GM12878 (cell line): ENCODE measurements around the gene NOS3. TPM values are rescaled to one million over a fixed set of nuclear protein-coding genes. Genes with fewer than 3 reads are reported as not detected.

Source experiments
- ATAC-seq: fragments of 200-7000 bp; cut with Tn5 transposase; 3 replicates; pipeline ENCODE4 v1.9.1; 2020; ENCODE audit warnings: mild to moderate bottlenecking, moderate library complexity
- BruUV-seq: library from RNA; stranded (reverse); fragments of 400-500 nt; replicated peaks from 2 replicates; lab custom pipeline; 2021; lab: Mats Ljungman, UMichigan
- CTCF ChIA-PET: fragments of 300-600 bp; sonication (Branson Sonifier 250); formaldehyde crosslinking; extraction: SDS; loops from one replicate; lab custom pipeline; 2021; ENCODE audit warnings: inconsistent platforms; lab: Yijun Ruan, JAX
- POLR2A ChIA-PET: fragments of 350-600 bp; formaldehyde crosslinking; extraction: SDS; loops from one replicate; lab custom pipeline; 2021; ENCODE audit warnings: inconsistent platforms; lab: Charles Lee
- RAD21 ChIA-PET: fragments of 300-600 bp; sonication (Branson Sonifier 250); formaldehyde crosslinking; loops from one replicate; lab custom pipeline; 2023; ENCODE audit warnings: antibody characterized with exemption; ENCODE audit not compliant: unreplicated experiment; lab: Charles Lee
- SMC1A ChIA-PET: fragments of 300-600 bp; sonication (Branson Sonifier 250); formaldehyde crosslinking; loops from one replicate; lab custom pipeline; 2023; ENCODE audit not compliant: unreplicated experiment, uncharacterized antibody; lab: Charles Lee
- DNase-seq: peaks from one replicate; pipeline ENCODE4 v3.0.0-alpha.2; 2011; ENCODE audit warnings: low read depth, low spot score
- FAIRE-seq: peaks from 3 replicates; lab custom pipeline; 2011; peaks lifted over from hg19 to GRCh38; lab: Jason Lieb, UNC
- H2AFZ ChIP-seq: 2 replicates; pipeline ENCODE4 v1.6.0; 2011; ENCODE audit warnings: low read depth, low read length, control low read depth; ENCODE audit not compliant: control insufficient read depth
- H3K27ac ChIP-seq: 2 replicates; pipeline ENCODE4 v1.5.1; 2011; ENCODE audit warnings: control low read depth; ENCODE audit not compliant: control insufficient read depth, insufficient read depth
- H3K27me3 ChIP-seq, 2 experiments: replicated peaks in 1 of 2; 2 replicates each; pipeline versions ENCODE4 v1.6.0 to v1.6.1; 2011; ENCODE audit warnings: low read length in 1 of 2; ENCODE audit not compliant: control insufficient read depth in 2 of 2, insufficient read depth in 2 of 2
- H3K36me3 ChIP-seq, 2 experiments: 2 replicates each; pipeline ENCODE4 v1.5.1; 2011; ENCODE audit warnings: low read length in 1 of 2; ENCODE audit not compliant: control insufficient read depth in 2 of 2, insufficient read depth in 2 of 2
- H3K4me1 ChIP-seq: 2 replicates; pipeline ENCODE4 v1.6.1; 2011; ENCODE audit warnings: mild to moderate bottlenecking, low read length, moderate library complexity, mixed read lengths; ENCODE audit not compliant: control insufficient read depth, insufficient read depth
- H3K4me2 ChIP-seq: 2 replicates; pipeline ENCODE4 v1.6.0; 2011; ENCODE audit warnings: control low read depth; ENCODE audit not compliant: control insufficient read depth, insufficient read depth
- H3K4me3 ChIP-seq: fragments of 200-600 bp; sonication (generic); 2 replicates; pipeline ENCODE4 v1.5.1; 2016
- H3K79me2 ChIP-seq: 2 replicates; pipeline ENCODE4 v1.6.0; 2011; ENCODE audit warnings: low read length; ENCODE audit not compliant: control insufficient read depth, insufficient read depth
- H3K9ac ChIP-seq: 2 replicates; pipeline ENCODE4 v1.8.0; 2011; ENCODE audit warnings: low read length, control low read depth, mixed read lengths; ENCODE audit not compliant: control insufficient read depth, insufficient read depth
- H3K9me3 ChIP-seq: replicated peaks from 3 replicates; pipeline ENCODE4 v1.5.1; 2011; ENCODE audit warnings: mild to moderate bottlenecking, low read length; ENCODE audit not compliant: control insufficient read depth, insufficient read depth
- H4K20me1 ChIP-seq: 2 replicates; pipeline ENCODE4 v1.6.0; 2011; ENCODE audit not compliant: control insufficient read depth, insufficient read depth
- ASH2L ChIP-seq: fragments of 300-600, 200-600 bp; sonication (generic); IDR thresholded peaks from 2 replicates; pipeline ENCODE4 v1.6.1; 2017; ENCODE audit warnings: low read depth, mild to moderate bottlenecking, borderline replicate concordance
- BCL11A ChIP-seq: IDR thresholded peaks from 2 replicates; pipeline ENCODE4 v1.6.1; 2011; ENCODE audit warnings: low read depth, low read length
- CBX5 ChIP-seq: sonication (generic); IDR thresholded peaks from 2 replicates; pipeline ENCODE4 v1.6.1; 2016; ENCODE audit warnings: low read depth, moderate library complexity, mild to moderate bottlenecking, inconsistent platforms
- FOS ChIP-seq: IDR thresholded peaks from 3 replicates; pipeline ENCODE4 v1.6.1; 2011; ENCODE audit warnings: borderline replicate concordance; ENCODE audit not compliant: insufficient read length; ENCODE audit errors: extremely low read depth
- IRF3 ChIP-seq: fragments of 450-650 bp; IDR thresholded peaks from 2 replicates; pipeline ENCODE4 v1.6.1; 2014; ENCODE audit warnings: mild to moderate bottlenecking
- NFYA ChIP-seq: IDR thresholded peaks from 2 replicates; pipeline ENCODE4 v1.6.1; 2011; ENCODE audit warnings: low read depth, mild to moderate bottlenecking, low read length, improper control_type of control experiment, borderline replicate concordance
- STAT1 ChIP-seq: fragments of 450-650 bp; conservative IDR thresholded peaks from 2 replicates; pipeline ENCODE4 v1.6.1; 2014; ENCODE audit warnings: antibody characterized with exemption, mild to moderate bottlenecking
- TAF1 ChIP-seq: IDR thresholded peaks from 2 replicates; pipeline ENCODE4 v1.6.1; 2011; ENCODE audit warnings: mild to moderate bottlenecking, low read depth, low read length, borderline replicate concordance
- USF1 ChIP-seq: IDR thresholded peaks from 2 replicates; pipeline ENCODE4 v1.6.1; 2011; ENCODE audit warnings: borderline replicate concordance, low read depth, mild to moderate bottlenecking, moderate library complexity, mixed read lengths, low read length; ENCODE audit not compliant: insufficient read depth; ENCODE audit errors: extremely low read length
- ZBED1 ChIP-seq: IDR thresholded peaks from 2 replicates; pipeline ENCODE4 v1.6.1; 2016; ENCODE audit warnings: borderline replicate concordance
- ZBTB4 ChIP-seq: fragments of 450-650 bp; formaldehyde crosslinking; IDR thresholded peaks from 2 replicates; pipeline ENCODE4 v1.4.0; 2022; ENCODE audit warnings: mild to moderate bottlenecking, moderate library complexity
- WGBS: methylation state at CpG from one replicate; pipeline ENCODE4 v1.1.6; 2016; ENCODE audit warnings: low lambda C conversion rate; ENCODE audit not compliant: insufficient replicate concordance, insufficient coverage; ENCODE audit errors: missing lambda C conversion rate; 5-methylcytosine and 5-hydroxymethylcytosine counted together
- in situ Hi-C: fragments of 300-500 bp; cut with MboI; formaldehyde crosslinking; loops from 9 replicates; pipeline ENCODE4 v1.14.3; 2018; ENCODE audit warnings: mixed read lengths
- intact Hi-C: fragments of 100-400 bp; cut with micrococcal nuclease; formaldehyde crosslinking; loops from one replicate; pipeline ENCODE4 v1.14.2; 2022; ENCODE audit not compliant: unreplicated experiment
- polyA plus RNA-seq, 11 experiments: library from polyadenylated mRNA; depleted of rRNA in 4 of 11; unstranded in 6 of 11; stranded (reverse) in 5 of 11; fragments of >200 nt; fragmentation: Nextera tagmentation in 4 of 11; fragmentation: Illumina TruSeq in 1 of 11; extraction: Ambion mirVana in 4 of 11; extraction: Trizol in 1 of 11; gene quantifications; 1 replicate in 1 of 11; 2 replicates in 10 of 11; pipeline versions ENCODE4 v1.2.1 to v1.2.3, GENCODE V29; 2011 to 2016; ENCODE audit warnings: inconsistent platforms in 2 of 11, missing spikeins in 2 of 11, low read depth in 1 of 11
- total RNA-seq, 4 experiments: library from RNA; depleted of rRNA in 3 of 4; stranded (reverse); fragments of >200 nt in 3 of 4; fragmentation: Illumina TruSeq in 1 of 4; extraction: Trizol in 1 of 4; gene quantifications; 2 replicates each; pipeline versions ENCODE4 v1.2.1 to v1.2.3, GENCODE V29; 2013 to 2021

The NOS3 gene
- total and polyA plus RNA-seq, 10 of the 15 experiments (the other 5 are each of a cell fraction or from before 2014, with no cell fraction given) = 0.06 to 0.92 (median 0.30) TPM; not detected in 3

GRCh38 chr7:150963707-150964559 is 26.9 kb upstream of the NOS3 start:
- no peak for FAIRE-seq
- CTCF ChIA-PET = interaction anchor here (0.6 to 2.2 kb wide), 8 partner anchors 16 to 185 kb away, joined by 3 to 29 read pairs (median 6); no protein-coding TSS in a partner anchor
- in situ Hi-C loops = no loop called here
- H3K4me3 ChIP-seq = no peak overlapping the region
- H3K4me1 ChIP-seq = no peaks in the 10 kb centered on the region
- H3K4me2 ChIP-seq = no peak overlapping the region
- H3K9ac ChIP-seq = no peak overlapping the region
- no peaks in the 10 kb centered on the region for H3K79me2 ChIP-seq
- SMC1A ChIA-PET = interaction anchor here (1.2 to 1.3 kb wide), 2 partner anchors 15 to 44 kb away, joined by 3 read pairs; no protein-coding TSS in a partner anchor
- WGBS = 36% methylated on average over 18 of the region's 18 CpGs
- POLR2A ChIA-PET = no interaction called here
- H3K27me3 ChIP-seq = peaks cover 0 to 2% of the 10 kb centered on the region in 2 experiments; a peak in 3 of 4 replicates
- no peak overlapping the region for H3K27ac ChIP-seq
- no TSS peak for BruUV-seq
- DNase-seq = no peak
- H3K36me3 ChIP-seq = no peaks in the 10 kb centered on the region
- RAD21 ChIA-PET = interaction anchor here (1.3 to 1.4 kb wide), 2 partner anchors 20 to 45 kb away, joined by 3 to 4 read pairs; no protein-coding TSS in a partner anchor
- H2AFZ ChIP-seq = no peak overlapping the region
- no peaks in the 10 kb centered on the region for H4K20me1 ChIP-seq
- no peak for ATAC-seq
- no peaks in the 10 kb centered on the region for H3K9me3 ChIP-seq
- TF ChIP-seq ASH2L (no peak), BCL11A (no peak), IRF3 (no peak), ZBTB4 (no peak), NFYA (no peak), ZBED1 (no peak), USF1 (no peak), TAF1 (no peak), STAT1 (no peak), FOS (no peak), CBX5 (no peak)
- intact Hi-C loops = loop anchor here (1.0 to 2.0 kb wide), 3 partner anchors 21 to 44 kb away; no protein-coding TSS in a partner anchor
